ENCODE data around the gene ARHGEF17. TPM values are rescaled to one million over a fixed set of nuclear protein-coding genes. Genes with fewer than 3 reads are reported as not detected.

Gene ARHGEF17
- total RNA-seq, 1 experiment from 2014 or later, result 24.0 TPM

GRCh38 chr11:73330569-73331093 lies 22.6 kb downstream of the ARHGEF17 start:
- no peaks in the 10 kb centered on the region for H3K36me3 ChIP-seq (ENCODE audit: insufficient read depth, low read length, poor library complexity, severe bottlenecking)
- no TSS peak for BruUV-seq (replicated peaks)
- intact Hi-C loops (cut with micrococcal nuclease; ENCODE audit: unreplicated experiment), result no loop called here
- H3K27me3 ChIP-seq (replicated peaks; ENCODE audit: insufficient read depth, low read depth, low read length, poor library complexity), result no peaks in the 10 kb centered on the region
- ChIA-PET POLR2A (ENCODE audit: low non-redundant PET) (no interaction called here), CTCF (no interaction called here)
- no peak for DNase-seq (ENCODE audit: low spot score)
- TF ChIP-seq EZH2 (IDR thresholded peaks at IDR 0.05; ENCODE audit: borderline replicate concordance, low read depth, low read length, poor library complexity, severe bottlenecking) (no peak), CTCF (conservative IDR thresholded peaks at IDR 0.05; ENCODE audit: low read depth, low read length) (peak; percentile 23; the same call in 1 of the 2 replicates)
- H3K4me3 ChIP-seq (ENCODE audit: low read depth, low read length, poor library complexity, severe bottlenecking), result no peak overlapping the region
- H3K4me1 ChIP-seq (ENCODE audit: insufficient read depth, low read length, poor library complexity, severe bottlenecking), result peaks cover 36% of the 10 kb centered on the region
- no peak overlapping the region for H3K27ac ChIP-seq (ENCODE audit: low read depth, low read length, poor library complexity, severe bottlenecking)
- no peaks in the 10 kb centered on the region for H3K9me3 ChIP-seq (ENCODE audit: low read depth, low read length, poor library complexity, severe bottlenecking)

GRCh38 chr11:73331138-73331916 lies 23.3 kb downstream of the ARHGEF17 start:
- Histone ChIP-seq H3K36me3 (ENCODE audit: insufficient read depth, low read length, poor library complexity, severe bottlenecking) (no peaks in the 10 kb centered on the region), H3K4me3 (ENCODE audit: low read depth, low read length, poor library complexity, severe bottlenecking) (no peak overlapping the region), H3K27ac (ENCODE audit: low read depth, low read length, poor library complexity, severe bottlenecking) (no peak overlapping the region), H3K4me1 (ENCODE audit: insufficient read depth, low read length, poor library complexity, severe bottlenecking) (peaks cover 36% of the 10 kb centered on the region), H3K9me3 (ENCODE audit: low read depth, low read length, poor library complexity, severe bottlenecking) (no peaks in the 10 kb centered on the region), H3K27me3 (replicated peaks; ENCODE audit: insufficient read depth, low read depth, low read length, poor library complexity) (no peaks in the 10 kb centered on the region)
- TF ChIP-seq EZH2 (IDR thresholded peaks at IDR 0.05; ENCODE audit: borderline replicate concordance, low read depth, low read length, poor library complexity, severe bottlenecking), result no peak
- TF ChIP-seq CTCF (conservative IDR thresholded peaks at IDR 0.05; ENCODE audit: low read depth, low read length), result no peak
- no peak for DNase-seq (ENCODE audit: low spot score)
- CTCF ChIA-PET, result no interaction called here
- POLR2A ChIA-PET (ENCODE audit: low non-redundant PET), result no interaction called here
- intact Hi-C loops (cut with micrococcal nuclease; ENCODE audit: unreplicated experiment), result no loop called here
- no TSS peak for BruUV-seq (replicated peaks)

- CTCF ChIA-PET, result no interaction called here
- Histone ChIP-seq H3K4me3 (ENCODE audit: low read depth, low read length, poor library complexity, severe bottlenecking) (no peak overlapping the region), H3K27ac (ENCODE audit: low read depth, low read length, poor library complexity, severe bottlenecking) (peak overlapping the region; percentile 70), H3K4me1 (ENCODE audit: insufficient read depth, low read length, poor library complexity, severe bottlenecking) (peaks cover 36% of the 10 kb centered on the region), H3K9me3 (ENCODE audit: low read depth, low read length, poor library complexity, severe bottlenecking) (no peaks in the 10 kb centered on the region), H3K36me3 (ENCODE audit: insufficient read depth, low read length, poor library complexity, severe bottlenecking) (no peaks in the 10 kb centered on the region), H3K27me3 (replicated peaks; ENCODE audit: insufficient read depth, low read depth, low read length, poor library complexity) (no peaks in the 10 kb centered on the region)
- DNase-seq (ENCODE audit: low spot score), result no peak
- POLR2A ChIA-PET (ENCODE audit: low non-redundant PET), result no interaction called here
- TF ChIP-seq CTCF (conservative IDR thresholded peaks at IDR 0.05; ENCODE audit: low read depth, low read length) (no peak), EZH2 (IDR thresholded peaks at IDR 0.05; ENCODE audit: borderline replicate concordance, low read depth, low read length, poor library complexity, severe bottlenecking) (no peak)
- intact Hi-C loops (cut with micrococcal nuclease; ENCODE audit: unreplicated experiment), result no loop called here
- BruUV-seq (replicated peaks), result no TSS peak
These were observed 25.1 kb downstream of the ARHGEF17 start for GRCh38 chr11:73333173-73333572.

Data from A673 (cell line).